GM19455 (cell line): Measurements from ENCODE around the gene PKDREJ.

Experiments
- ATAC-seq: cut with Tn5 transposase; IDR thresholded peaks from one replicate; pipeline ENCODE4 v1.9.1; 2021; ENCODE audit not compliant: unreplicated experiment

The PKDREJ gene

DNA sequence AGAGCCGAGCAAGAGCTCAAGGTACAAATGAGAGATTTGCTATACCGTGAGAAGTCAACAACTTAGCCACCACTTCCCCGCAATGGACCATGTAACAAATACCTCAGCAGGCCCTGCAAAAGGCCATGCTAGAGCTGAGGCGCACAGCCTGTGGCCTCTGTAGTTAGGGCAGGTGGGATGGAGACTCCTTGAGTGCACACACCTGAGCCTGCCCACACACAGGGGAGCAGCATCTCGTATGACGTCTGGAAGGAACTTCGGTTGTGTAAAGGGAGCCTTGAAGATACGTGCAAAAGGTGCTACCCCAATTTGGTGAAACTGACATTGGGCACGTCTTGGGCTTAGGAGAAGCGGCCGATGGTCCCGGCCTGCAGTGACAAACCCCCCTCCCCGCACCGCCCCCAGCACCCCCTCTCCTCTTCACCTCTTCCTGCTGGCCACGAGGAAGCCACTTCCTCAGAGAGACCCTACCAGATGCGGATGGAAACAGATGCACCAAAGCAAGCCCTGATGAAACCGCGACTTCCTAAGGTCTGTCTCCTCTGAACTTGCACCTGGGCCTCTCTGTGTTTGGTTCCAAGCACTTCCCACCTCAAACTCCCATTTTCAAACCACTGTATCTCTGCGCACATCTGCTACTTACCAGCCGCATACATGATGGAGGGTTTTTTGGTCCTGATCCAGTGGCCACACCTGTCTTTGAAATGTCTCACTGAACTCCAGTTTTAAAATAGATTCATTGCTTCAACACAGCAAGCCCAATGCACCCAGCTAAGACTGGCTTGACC is 23.7 kb downstream of the PKDREJ start:
- ATAC-seq = no peak

DNA sequence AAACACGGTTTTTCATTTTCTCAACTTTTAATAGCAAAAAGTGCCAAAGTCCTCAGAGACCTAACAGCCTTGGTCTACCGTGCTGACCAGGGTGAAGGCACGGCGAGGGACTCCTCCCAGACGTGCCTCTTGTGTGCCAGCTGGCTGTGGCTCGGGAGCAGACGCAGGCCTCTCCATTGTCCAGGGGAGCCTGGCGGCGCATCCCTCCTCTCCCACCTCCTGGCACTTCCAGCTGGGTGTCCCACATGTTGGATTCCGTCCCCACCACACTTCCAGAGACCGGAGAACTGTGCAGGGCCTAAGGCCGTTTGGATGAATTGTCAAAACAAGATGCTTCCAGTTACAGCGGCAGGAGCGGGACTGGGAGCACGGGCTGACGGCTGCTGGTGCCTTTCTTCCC is 24.6 kb downstream of the PKDREJ start:
- no peak for ATAC-seq

- no peak for ATAC-seq
Measured at GRCh38 chr22:46237453-46238124, 25.6 kb downstream of the PKDREJ start.

DNA sequence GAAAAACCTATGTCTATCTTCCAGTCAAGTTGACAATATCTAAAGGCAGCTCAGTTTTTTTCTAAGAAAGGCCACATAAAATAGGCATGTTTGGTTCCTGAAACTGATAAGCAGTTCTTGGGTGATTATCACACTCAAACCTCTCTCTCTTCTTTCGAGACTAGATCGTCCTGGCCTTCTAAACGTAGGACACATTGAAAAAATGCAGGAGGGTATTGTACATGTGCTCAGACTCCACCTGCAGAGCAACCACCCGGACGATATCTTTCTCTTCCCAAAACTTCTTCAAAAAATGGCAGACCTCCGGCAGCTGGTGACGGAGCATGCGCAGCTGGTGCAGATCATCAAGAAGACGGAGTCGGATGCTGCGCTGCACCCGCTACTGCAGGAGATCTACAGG is 28.2 kb downstream of the PKDREJ start:
- no peak for ATAC-seq

- ATAC-seq = no peak
Measured at GRCh38 chr22:46233231-46233630, 29.9 kb downstream of the PKDREJ start.

DNA sequence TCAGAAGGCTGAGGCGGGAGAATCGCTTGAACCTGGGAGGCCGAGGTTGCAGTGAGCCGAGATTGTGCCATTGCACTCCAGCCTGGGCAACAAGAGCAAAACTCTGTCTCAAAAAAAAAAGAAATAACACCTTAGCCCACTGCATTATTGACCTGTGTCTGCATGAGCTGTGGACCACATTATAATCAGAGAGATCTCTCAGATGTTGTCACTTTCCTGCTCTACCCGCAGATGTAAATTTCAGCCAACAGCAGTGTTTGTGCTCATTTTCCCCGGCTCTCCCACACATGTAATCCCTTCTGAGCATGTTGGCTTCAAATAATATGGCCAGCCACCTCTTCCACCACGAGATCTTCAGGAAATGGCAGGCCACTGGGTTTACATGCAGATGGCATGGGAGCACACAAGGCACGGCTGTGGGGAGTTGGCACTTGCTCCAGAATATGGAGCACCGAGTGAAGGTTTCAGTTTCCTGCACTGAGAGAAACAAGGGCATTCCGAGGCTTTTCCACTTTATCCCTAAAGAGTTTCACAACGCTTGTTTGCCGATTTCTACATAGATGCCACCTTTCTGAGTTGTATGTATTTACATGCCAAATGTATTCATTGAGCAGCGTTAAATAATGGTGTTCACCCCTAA is 32.8 kb downstream of the PKDREJ start:
- ATAC-seq = no peak

- ATAC-seq = no peak
Measured at GRCh38 chr22:46229701-46230100, 33.4 kb downstream of the PKDREJ start.

DNA sequence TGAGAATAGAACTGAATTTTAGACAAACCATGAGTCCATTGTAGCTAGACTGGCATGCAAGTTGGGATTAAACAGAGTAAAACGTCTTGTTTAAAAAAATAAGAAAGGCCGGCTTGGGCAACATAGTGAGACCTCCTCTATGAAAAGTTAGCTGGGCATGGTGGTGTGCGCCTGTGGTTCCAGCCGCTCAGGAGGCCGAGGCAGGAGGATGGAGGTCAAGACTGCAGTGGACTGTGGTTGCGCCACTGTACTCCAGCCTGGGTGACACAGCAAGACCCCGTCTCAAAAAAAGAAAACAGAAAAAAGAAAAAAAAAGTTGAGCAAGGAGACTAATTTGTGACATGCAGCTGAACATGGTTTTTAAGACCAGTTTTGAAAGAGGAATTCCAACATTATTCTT is 36.6 kb downstream of the PKDREJ start:
- ATAC-seq = no peak

GRCh38 chr22:46225631-46226030 is 37.5 kb downstream of the PKDREJ start:
- ATAC-seq = no peak

DNA sequence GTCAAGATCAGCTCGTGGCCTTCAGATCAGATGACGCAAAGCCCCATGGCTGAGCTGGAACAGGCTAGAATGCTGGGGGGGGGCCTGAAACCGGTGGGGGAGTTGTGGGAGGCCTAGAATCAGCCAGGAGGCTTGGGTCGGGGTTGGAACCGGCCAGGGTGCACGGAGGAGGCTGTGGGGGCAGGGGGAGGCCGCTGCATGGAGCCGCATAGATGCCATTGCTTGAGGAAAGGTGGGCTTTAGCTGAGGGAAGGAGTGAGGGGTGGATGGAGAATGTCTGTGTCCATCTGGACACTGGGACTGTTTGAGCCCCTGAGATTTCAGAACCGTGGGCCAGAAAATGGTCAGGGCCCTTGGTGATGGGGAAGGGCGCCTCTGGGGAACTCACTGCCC is 38.2 kb downstream of the PKDREJ start:
- ATAC-seq = no peak

DNA sequence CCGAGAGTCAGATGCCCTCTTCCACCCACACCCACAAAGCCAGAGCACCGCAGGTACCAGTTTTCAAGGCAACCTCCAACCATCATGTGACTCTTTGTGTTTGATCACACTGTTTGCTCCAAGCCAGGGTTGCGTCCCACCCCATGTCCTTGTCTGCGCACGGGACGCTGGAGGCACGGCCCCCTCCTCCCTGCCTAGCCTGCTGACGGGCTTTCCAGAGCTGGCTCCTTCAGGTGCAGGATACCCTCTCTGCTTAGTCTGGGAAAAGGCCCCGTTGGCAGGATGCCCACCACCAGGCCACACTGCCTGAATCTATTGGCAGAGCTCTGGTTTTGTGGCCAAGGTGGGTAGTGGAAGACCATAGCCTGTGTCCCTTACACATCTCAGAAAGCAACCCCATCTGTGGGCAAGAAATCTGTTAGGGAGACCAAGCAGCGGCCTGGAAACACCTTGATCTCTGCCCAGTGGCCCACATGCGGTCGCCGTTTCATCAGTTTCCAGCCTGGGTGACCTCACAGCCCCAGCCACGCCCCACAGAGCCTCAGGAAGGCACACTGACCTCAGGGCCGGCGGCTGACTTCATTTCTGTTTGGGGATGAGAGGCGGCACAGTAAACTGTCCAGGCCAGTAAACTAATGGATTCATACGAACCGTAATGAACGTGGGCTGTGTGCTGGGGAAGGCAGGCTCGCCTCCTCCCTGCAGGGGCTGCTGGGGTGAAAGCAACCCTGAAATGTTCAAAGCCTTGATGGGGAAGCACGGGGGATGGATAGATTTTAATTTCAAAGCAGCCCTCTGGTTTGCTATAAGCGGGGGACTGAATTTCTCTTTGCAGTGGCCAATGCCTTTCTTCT is 38.9 kb downstream of the PKDREJ start:
- ATAC-seq = no peak

- ATAC-seq = no peak
Measured at GRCh38 chr22:46220921-46221320, 42.2 kb downstream of the PKDREJ start.

GRCh38 chr22:46219636-46220035 is 43.5 kb downstream of the PKDREJ start:
- ATAC-seq = no peak

GRCh38 chr22:46214616-46215015 is 48.5 kb downstream of the PKDREJ start:
- ATAC-seq = no peak

- ATAC-seq = no peak
Measured at GRCh38 chr22:46214149-46214548, 49.0 kb downstream of the PKDREJ start.

- ATAC-seq = no peak
Measured at GRCh38 chr22:46213052-46213451, 50.1 kb downstream of the PKDREJ start.

DNA sequence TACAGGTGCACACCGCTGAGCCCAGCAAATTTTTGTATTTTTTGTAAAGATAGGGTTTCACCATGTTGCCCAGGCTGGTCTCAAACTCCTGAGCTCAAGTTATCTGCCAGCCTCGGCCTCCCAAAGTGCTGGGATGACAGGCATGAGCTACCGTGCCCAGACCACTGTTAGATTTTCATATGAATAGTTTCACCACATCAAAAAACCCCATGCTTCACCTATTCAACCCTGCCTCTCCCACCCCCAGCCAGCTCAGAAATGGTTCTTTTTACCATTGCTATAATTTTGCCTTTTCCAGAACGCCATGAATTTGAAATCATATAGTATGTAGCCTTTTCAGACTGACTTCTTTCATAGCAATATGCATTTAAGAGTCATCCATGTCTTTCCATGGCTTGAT is 50.9 kb downstream of the PKDREJ start:
- no peak for ATAC-seq

GRCh38 chr22:46209262-46209661 is 53.9 kb downstream of the PKDREJ start:
- no peak for ATAC-seq
